Activated CD8-positive, alpha-beta memory T cell treated with anti-CD3 and anti-CD28 coated beads, Interleukin-2, amount 50 U/mL, for 24 hours (primary cell): ENCODE results near the gene STXBP6.
"Not testable (repeated sequence)": the region's sequence is repeated elsewhere in the genome, so short reads cannot be mapped to it uniquely, and the experiment has no call there.

Experiments
- DNase-seq: peaks from one replicate; pipeline ENCODE4 v3.0.0-alpha.2; 2020; ENCODE audit errors: extremely low read depth

Gene STXBP6

DNA sequence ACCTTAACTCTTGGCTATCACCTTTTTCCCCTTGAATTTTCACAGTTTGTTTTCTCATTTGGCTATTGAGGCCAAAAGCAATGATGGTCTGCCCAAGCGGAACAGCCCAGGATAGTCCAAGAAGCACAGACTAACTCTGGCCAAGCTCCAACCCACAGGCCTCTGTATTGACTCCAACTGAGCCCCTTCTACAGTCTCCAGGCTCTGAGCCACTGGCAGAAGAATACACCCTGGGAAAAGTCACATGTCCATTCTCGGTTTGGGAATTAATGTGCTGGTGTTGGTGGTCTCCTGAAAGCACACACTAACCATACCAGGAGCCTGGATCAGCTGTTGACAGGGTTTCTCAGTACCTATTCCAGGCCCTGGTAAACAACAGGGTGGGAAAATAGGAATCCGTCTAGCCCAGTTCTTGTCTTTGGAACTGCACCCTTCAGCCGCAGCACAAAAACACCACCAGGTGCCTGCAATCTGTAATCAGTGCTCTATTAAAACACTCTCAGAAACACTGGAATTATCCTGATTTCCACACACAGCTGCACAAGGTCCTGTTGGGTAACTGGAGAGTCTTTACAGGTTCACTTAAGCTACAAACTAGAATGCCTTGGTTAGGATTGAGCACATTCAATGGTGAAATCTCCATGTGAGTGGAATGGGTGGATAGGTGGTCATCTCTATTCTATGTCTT is 63.6 kb downstream of the STXBP6 start:
- no peak for DNase-seq

DNA sequence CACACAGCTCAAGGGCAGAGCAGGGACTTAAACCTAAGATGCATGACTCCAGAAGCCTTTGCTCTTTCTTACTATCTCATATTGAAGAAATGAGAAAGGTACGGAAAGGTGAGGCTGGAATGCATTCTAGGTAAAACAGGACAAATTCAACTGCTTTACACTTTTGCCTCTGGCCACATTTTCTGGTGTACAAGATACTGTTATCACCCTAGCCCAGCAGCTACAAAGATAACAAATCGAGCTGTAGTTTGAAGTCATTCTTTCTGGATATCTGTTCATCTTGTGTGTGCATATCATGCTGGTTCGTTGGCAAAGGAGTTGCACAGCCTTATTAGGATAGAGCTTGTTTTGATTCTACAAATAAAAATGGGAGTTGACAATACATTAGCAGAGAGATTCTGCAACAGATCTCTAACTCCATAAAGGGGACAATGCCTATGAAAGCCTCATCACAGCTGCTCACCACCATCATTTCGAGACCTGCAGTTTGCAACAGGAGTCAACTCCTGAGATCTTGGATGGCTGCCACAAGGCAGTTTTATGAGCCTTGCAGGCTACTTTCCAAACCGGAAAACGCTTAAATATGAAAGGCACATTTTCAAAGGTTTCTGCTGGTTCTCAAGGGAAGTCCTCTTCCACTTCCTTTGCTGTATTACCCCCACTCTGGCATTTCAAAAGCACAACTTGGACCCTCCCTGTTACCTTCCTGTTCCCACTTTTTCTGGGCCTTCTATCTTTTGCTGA is 64.9 kb downstream of the STXBP6 start:
- DNase-seq = no peak

DNA sequence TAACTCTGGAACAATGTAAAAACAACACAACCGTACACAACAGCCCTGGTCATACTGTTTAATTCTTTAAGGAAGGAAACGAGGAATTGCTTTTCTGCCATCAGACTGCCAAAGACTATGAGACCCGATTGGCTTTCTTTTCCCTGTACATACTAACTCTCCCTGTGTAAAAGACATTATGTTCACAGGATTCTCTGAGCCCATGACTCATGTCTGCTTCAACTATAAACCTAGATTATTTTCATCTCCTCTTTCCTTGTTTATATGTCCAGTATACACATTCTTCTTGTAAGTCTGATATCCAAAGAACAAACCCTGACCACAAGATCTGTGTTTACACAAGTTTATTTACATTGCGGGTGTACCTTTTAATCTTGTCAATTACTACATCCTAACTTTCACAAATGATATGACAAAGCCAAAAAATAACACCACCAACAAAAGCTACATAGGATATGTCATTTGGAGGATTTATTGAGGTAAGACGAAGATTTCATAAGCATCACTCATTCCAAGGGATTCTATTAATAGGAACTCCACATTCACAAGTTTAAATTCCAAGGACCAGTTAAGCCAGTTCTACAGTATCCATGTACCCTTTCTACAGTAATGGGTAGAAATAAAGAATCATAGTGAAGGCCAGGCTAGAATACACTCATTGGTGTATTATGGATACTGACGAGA is 67.3 kb downstream of the STXBP6 start:
- no peak for DNase-seq

DNA sequence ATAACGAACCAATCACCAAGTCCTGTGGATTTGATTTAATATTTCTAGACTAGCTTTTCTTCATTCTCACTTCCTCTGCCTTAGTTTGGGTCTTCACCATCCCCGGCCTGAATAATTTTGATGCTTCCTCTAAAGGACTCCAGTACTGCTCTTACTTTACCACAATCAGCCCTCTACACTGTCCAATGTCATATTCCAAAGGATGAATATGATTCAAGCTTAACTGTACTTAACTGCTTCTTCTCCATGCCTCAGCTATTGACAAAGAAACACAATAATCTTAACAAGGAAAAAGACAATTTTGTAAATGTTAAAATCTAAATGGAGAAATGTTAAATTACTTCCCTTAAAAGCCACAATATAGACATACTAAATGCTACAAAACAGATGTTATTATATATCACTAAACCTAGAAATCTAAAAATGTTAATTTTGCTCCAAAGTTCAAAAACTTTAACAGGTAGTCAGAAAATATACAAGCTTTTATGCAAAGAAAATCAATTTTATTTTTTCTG is 70.2 kb downstream of the STXBP6 start:
- no peak for DNase-seq

DNA sequence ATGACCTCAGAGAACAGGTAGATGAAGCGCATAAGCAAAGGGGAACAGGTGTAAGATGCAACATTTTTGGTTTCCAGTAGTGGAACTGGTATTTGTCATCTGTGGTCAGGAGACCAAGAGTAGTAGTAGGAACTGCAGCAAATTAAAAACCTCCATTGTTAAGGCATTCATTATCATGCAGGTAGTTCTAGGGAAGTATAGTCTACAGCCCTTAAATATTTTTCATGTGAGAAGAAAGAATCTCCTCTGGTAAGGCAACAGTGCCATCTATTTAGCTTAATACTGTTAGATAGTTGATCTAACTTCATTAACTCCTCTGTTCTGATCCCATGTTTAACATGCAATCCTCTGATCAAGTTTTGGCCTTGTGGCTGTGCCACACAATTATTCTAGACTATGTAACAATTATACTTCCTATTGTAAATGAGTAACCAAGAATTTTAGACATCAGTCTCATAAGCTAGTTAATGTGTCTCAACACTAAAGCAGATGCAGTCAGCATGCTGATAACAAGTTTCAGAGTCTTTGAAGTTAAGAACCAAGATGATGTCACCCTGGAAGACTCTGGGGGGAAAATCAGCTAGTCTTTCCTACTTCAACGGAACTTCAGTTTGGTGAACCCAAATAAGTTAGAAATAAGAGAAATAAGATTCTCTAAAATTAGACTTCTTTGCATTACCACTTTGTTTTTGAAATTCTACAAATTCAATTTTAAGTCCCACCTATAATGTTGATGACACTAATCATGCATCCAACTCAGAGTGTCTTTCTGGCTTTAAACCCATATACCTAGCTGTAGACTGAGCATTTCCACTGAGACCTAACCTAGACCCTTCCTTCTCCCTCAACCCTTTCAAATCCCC is 70.9 kb downstream of the STXBP6 start:
- DNase-seq = no peak

DNA sequence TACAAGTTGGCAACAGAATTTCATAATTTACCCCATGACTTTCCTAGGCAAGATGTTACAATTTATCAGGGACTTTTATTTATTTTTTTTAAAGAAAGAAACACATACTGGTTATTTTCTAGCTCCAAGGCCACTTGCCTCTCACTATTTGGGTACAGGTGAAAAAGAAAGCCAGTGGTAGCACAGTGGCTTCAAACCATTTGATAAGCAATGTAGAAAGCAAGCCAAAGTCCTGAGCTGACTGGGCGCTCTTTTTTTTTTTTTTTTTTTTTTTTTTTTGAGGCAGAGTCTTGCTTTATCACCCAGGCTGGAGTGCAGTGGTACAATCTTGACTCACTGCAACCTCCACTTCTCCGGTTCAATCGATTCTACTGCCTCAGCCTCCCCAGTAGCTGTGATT is 73.3 kb downstream of the STXBP6 start:
- no peak for DNase-seq

DNA sequence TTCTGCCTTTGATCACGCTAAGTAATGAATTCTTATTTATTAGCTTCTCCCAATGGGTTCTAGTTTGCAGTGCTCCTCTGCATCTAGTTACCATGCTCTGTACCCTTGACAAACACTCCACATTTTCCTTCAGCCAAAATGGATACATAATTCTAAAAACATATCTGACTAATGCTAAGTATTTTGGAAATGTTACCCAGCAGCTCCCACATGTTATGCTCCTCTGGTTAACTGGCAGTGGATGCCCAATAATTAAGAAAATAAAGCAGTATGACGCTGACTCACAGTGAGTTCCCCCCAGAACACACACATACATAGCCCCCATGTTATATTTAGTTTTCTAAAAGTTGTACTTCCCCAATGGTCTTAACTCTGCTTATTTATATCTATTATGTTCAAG is 74.6 kb downstream of the STXBP6 start:
- DNase-seq = no peak

DNA sequence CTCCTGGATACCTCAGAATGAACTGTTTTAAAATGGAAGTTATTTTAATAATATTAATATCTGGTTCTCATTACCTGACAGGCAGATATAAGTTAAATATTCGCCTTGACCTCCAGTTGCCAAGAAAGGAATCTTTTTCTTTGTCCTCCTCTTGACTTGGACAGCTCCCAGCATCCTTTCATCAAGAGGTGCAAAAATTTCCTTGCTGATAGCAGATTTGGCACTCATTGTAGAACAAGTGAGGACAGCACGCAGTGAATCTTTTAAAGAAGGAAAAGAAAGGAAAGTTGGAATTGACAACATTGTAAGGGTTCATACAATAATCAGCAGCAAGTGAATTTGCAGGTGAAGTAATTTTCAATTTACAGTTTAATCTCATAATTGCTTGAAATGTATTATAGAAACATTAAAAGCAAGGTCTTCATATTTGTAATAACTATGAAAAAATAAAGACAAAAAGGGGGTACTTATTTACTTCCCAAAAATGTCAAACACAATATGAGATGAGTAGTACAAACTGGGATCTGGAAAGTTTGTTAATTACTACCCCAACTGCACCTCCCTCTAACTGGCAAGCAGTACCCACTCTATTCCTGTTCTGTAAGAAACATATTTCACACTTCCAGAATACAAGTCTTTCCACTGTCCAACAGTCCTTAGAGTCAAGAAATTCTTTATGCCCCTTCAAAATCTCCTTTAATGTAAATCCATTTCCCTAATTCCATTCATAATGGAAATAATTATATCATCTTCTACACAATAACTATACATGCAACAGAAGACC is 75.2 kb downstream of the STXBP6 start:
- no peak for DNase-seq

DNA sequence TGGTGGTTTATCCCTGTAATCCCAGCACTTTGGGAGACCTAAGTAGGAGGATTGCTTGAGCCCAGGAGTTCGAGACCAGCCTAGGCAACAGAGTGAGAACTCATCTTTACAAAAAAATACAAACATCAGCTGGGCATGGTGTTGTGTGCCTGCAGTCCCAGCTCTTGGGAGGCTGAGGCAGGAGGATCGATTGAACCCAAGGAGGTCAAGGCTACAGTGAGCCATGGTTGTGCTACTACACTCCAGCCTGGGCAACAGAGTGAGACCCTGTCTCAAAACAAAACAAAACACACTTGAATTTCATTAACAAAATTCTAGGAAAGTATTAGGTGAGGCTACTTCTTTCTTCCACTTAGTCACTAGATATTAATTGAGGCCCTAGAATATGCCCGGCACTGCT is 77.1 kb downstream of the STXBP6 start:
- no peak for DNase-seq

DNA sequence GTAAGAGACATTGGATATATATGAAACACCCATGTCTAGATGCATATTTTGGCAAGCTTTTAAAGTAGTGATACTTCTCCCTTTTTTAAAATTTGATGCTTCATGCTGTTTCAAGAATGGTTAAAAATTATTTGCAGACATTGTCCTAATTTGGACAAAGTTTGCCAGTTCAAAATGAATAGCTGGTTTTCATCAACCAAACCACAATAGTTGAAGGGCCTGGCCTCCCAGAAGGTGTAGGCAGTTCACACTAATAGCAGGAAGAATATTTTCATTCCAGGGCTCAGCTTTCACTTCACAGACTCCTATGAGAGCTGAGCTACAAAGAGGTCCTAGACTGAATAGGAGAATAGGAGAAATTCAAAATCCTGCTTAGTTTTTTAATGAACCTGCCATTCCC is 78.7 kb downstream of the STXBP6 start:
- no peak for DNase-seq

DNA sequence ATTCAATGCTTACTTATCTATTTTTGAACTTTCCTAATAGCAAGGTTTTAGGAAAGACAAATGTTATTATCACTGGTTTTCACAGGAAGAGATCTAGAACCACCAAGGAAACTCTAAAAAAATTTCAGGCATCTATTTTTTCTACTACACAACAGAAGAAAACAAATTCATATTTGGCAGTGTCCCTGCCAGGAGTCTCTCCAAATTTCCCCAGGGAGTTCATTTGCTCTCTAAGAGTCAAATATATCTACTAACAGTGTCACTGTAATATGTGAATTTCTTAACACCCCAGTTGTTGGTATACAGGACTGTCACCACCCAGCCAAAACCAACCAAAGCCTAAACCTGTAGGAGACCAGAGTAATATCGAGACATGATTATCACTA is 83.4 kb downstream of the STXBP6 start:
- no peak for DNase-seq

DNA sequence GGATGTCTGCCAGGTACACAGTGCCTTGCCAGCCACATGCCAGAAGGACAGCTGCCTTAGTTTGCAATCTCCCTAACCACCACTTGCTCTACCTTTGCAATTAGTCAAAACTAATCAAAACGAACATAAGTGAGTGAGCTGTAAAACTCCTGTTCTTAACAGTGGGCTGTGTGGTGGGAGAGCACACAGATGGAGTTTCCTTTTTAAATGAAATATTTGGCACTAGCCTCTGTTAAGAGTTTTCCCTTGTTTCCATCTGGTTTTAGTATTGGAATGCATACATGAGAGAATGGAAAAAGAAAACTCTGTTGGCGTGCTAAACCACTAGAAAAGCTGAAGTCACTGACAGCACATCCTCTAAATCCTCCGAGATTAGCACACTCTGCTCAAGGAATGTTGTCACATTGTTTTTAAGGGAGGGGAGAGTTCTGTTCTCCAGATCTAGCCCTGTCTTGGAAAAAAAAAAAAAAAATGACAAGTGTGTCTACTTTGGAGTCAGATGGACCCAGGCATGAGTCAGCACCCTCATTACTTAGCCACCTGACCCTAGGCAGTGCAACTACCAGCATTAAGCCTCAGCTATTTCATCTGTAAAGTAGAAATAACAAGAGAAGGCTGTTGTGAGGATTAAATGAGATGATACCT is 83.9 kb downstream of the STXBP6 start:
- no peak for DNase-seq

DNA sequence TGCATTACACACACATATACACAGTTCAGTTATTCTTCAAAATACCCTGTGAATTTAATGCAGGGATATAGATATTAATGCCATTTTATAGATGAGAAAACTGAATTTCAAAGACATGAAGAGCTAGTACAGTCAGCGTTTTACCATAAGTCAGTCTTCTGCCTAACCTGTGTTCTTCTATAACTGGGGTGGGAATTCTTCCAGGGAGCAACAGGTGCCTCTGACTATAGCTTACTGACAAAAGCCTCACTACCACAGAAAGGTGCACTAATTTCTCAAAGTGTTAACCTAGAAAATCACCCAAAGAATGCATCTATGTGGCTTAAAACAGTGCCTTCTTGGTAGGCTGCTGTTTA is 84.4 kb downstream of the STXBP6 start:
- DNase-seq = no peak

DNA sequence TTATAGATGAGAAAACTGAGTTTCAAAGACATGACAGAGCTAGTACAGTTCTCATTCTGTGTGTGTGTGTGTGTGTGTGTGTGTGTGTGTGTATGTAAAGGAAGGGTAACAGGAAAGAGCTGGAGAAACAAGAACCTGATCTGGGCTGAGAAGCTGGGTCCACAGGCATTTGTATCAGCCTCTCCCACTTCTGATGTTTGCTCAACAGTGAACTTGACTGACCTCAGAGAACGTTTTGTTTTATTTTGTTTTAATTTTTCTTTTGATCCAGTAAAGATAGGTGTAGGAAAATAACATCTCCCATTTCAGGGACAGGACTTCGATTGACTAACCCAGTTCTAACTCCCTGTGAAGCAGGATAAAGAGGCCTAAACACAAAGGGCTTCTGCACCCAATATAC is 85.4 kb downstream of the STXBP6 start:
- DNase-seq = no peak

DNA sequence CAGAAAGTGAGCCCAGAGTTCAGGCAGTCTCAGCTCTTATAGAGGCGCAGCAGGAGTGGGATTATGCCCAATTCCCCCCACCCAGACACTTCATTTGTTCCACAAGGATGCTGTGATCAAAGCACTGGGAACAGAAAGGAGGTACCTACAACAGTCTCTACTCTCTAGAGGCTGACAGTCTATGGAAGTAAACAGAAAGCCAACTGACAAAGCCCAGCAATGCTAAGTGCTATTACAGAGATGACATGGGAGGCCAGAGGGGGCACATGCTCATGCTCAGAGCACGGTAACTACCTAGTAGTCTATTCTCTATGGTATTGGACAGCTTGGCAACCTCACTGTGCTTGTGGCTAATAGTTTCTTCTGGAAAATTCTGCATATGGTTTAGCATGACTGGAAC is 85.9 kb downstream of the STXBP6 start:
- DNase-seq = no peak

DNA sequence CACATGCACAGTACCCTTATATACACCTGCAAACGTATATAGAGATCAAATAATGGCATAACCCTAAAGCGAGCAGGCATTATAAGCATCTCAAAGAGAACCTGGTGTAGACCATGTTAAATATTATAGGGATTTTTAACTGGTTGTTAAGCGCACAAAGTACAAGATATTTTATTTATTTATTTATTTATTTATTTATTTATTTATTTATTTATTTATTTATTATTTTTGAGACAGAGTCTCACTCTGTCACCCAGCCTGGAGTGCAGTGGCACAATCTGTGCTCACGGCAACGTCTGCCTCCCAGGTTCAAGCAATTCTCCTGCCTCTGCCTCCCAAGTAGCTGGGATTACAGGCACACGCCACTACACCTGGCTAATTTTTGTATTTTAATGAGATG is 87.8 kb downstream of the STXBP6 start:
- not testable (repeated sequence) for DNase-seq

DNA sequence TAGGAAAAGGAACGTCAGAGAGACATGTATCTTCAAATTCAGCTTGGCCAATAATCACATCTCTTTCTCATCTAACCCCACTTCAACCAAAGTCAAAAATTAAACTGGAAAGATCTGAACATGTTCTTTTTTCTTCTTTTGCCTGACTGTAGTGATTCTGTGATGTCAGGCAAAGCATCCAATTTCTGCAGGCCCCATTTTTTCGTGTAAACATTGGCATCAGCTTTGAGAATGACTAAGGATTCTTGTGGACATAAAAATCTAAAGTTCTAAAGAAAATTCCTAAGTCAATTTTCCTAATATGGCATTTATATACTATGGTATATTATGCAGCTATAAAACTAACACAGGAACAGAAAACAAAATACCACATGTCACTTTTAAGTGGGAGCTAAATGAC is 89.1 kb downstream of the STXBP6 start:
- DNase-seq = no peak

DNA sequence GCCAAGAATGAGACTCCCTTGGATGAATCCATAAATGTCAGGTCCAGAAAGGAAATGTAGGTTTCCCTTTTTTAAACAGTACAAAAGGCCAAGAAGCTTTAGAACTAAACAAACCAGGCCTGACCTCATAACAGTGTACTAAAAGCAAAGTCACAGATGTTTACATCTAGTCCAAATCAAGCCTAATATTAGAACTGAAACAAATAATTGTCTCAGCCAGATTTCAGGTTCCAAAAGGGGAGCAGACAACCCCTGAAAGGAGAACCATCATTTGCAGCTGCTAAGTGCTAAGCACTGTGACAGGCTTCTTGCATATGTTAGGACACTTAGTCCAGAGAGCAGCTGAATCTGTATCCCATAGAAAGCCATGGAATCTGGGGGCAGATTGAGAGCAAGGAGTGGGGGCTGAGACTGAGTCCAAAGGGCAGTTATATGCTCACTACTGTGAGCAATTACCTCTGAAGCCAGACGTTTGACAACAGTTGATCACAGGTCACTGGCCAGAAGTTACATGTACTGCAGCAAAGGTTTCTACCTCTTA is 90.1 kb downstream of the STXBP6 start:
- no peak for DNase-seq

DNA sequence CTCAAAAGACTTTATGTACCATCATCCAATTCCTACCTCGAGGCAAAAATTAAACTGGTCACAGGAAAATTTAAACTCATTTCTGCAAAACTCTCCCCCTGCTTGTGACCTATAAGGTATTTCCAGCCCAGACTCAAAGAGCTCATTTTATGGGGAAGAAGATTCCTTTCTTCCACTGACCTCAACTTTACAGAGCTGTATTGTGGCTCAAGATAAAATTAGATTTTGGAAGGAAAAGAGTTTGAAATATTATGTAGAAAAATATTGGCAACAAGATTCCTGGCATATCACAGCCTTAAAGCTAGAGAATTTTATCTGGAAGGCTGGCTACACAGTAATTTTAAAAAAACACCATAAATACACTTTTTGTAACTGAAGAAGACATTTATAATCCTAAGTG is 91.7 kb downstream of the STXBP6 start:
- DNase-seq = no peak

DNA sequence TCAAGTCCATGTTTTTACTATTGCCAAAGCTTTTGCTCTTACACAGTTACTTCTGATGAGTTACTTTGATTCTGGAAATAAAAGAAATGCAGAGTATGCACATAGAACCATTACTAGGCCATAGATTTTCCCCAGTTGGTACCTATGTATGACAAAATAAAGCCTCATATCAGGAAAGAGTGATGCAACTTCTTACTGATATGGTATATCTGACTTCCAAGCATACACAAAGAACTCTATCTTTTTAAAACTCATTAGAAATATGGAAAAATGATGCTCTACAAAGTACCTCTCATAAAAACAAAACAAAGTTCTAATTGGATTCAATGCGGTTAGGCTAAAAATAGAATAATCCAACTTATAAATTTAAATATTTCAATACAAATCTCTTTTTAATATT is 92.1 kb downstream of the STXBP6 start:
- no peak for DNase-seq
